OCI-LY7 (cell line): Measurements from ENCODE around the gene KBTBD4. TPM values are rescaled to one million over a fixed set of nuclear protein-coding genes. Genes with fewer than 3 reads are reported as not detected.

Experiments used
- BruUV-seq: library from RNA; stranded (reverse); fragments of 400-500 nt; replicated peaks from 2 replicates; lab custom pipeline; 2021; lab: Mats Ljungman, UMichigan
- CTCF ChIA-PET: fragments of 300-600 bp; sonication (Branson Sonifier 250); formaldehyde crosslinking; loops from one replicate; lab custom pipeline; 2022; ENCODE audit warnings: antibody characterized with exemption; ENCODE audit not compliant: unreplicated experiment; lab: Charles Lee
- POLR2A ChIA-PET: fragments of 300-600 bp; sonication (Branson Sonifier 250); formaldehyde crosslinking; loops from one replicate; lab custom pipeline; 2022; ENCODE audit warnings: antibody characterized with exemption; lab: Charles Lee
- DNase-seq: peaks from one replicate; pipeline ENCODE4 v3.0.0-alpha.2; 2015; ENCODE audit warnings: low spot score
- H2AFZ ChIP-seq: fragments of 200-600 bp; sonication (generic), shearing (Covaris generic); 2 replicates; pipeline ENCODE4 v1.6.1; 2014; ENCODE audit warnings: mild to moderate bottlenecking, antibody characterized with exemption, low read length, moderate library complexity
- H3K27ac ChIP-seq: fragments of 200-600 bp; sonication (generic); 2 replicates; pipeline ENCODE4 v1.5.1; 2014; ENCODE audit warnings: mixed run types, low read depth, mild to moderate bottlenecking, moderate library complexity, low read length, inconsistent platforms; ENCODE audit not compliant: poor library complexity, severe bottlenecking
- H3K36me3 ChIP-seq: fragments of 200-600 bp; sonication (generic); 2 replicates; pipeline ENCODE4 v1.6.1; 2014; ENCODE audit warnings: mild to moderate bottlenecking, antibody characterized with exemption, low read length, moderate library complexity, mixed read lengths; ENCODE audit not compliant: insufficient read depth
- H3K4me1 ChIP-seq: fragments of 200-600 bp; sonication (generic); 2 replicates; pipeline ENCODE4 v1.5.1; 2014; ENCODE audit warnings: mild to moderate bottlenecking, low read length; ENCODE audit not compliant: insufficient read depth, poor library complexity, severe bottlenecking
- H3K4me2 ChIP-seq: fragments of 200-600 bp; sonication (generic); 2 replicates; pipeline ENCODE4 v1.6.1; 2014; ENCODE audit warnings: mild to moderate bottlenecking, low read length
- H3K4me3 ChIP-seq: fragments of 200-600 bp; sonication (generic); 2 replicates; pipeline ENCODE4 v1.5.1; 2014; ENCODE audit warnings: mild to moderate bottlenecking, low read depth, low read length; ENCODE audit not compliant: poor library complexity, severe bottlenecking
- H3K79me2 ChIP-seq: fragments of 200-600 bp; sonication (generic); 2 replicates; pipeline ENCODE4 v1.6.1; 2016; ENCODE audit warnings: low read depth, mild to moderate bottlenecking, low read length, moderate library complexity, mixed read lengths; ENCODE audit not compliant: insufficient read depth
- H3K9me2 ChIP-seq: fragments of 200-600 bp; sonication (generic); 2 replicates; pipeline ENCODE4 v1.6.1; 2016; ENCODE audit warnings: mild to moderate bottlenecking, low read length, mixed read lengths; ENCODE audit not compliant: insufficient read depth
- H3K9me3 ChIP-seq: fragments of 200-600 bp; sonication (generic); 2 replicates; pipeline ENCODE4 v1.6.1; 2014; ENCODE audit warnings: mild to moderate bottlenecking, mixed run types, low read length, mixed read lengths
- H4K20me1 ChIP-seq: fragments of 200-600 bp; sonication (generic); 2 replicates; pipeline ENCODE4 v1.6.1; 2014; ENCODE audit warnings: mild to moderate bottlenecking, antibody characterized with exemption, low read length, moderate library complexity, mixed read lengths; ENCODE audit not compliant: insufficient read depth
- EZH2phosphoT487 ChIP-seq: fragments of 200-600 bp; sonication (generic); IDR thresholded peaks from 2 replicates; pipeline ENCODE4 v1.6.1; 2018; ENCODE audit warnings: low read depth, borderline replicate concordance, mild to moderate bottlenecking, mixed run types, antibody characterized with exemption, low read length, moderate library complexity, mixed read lengths
- intact Hi-C: fragments of 100-400 bp; cut with micrococcal nuclease; formaldehyde crosslinking; loops from one replicate; pipeline ENCODE4 v1.10.0; 2022; ENCODE audit not compliant: unreplicated experiment
- total RNA-seq, 2 experiments: library from RNA; depleted of rRNA in 1 of 2; stranded (reverse); fragments of >200 nt in 1 of 2; shearing (Covaris generic) in 1 of 2; gene quantifications; 2 replicates each; pipeline ENCODE4 v1.2.3, GENCODE V29; 2014 to 2022
- TF ChIP-seq, protein P1 (sequence below): fragments of 200-600 bp; sonication (generic); conservative IDR thresholded peaks from 2 replicates; pipeline ENCODE4 v1.5.1; 2014; ENCODE audit warnings: mild to moderate bottlenecking, antibody characterized with exemption, low read length, moderate library complexity, mixed read lengths

Gene KBTBD4
- total RNA-seq, 2 experiments from 2014 or later = 18.4 to 25.2 TPM

DNA sequence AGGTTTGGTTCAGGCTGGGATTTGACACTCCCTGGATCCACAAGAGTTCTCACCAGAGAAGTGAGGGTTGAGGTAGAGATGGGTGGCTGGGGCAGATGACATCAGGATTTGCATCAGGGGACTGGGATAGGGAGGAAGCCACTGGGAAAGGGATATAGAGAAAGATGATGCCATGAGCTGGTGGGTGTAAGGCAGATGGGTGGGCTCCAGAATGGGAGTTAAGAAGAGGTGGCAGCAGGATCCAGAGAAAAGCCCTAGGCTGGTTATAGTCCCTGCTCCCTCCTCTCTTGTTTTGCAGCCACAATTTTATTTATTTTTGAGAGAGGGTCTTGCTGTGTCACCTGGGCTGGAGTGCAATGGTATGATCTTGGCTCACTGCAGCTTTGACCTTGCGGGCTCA, 17.2 kb upstream of the KBTBD4 start:
- Histone ChIP-seq H3K4me2 (no peak overlapping the region), H3K79me2 (no peaks in the 10 kb centered on the region), H2AFZ (no peak overlapping the region), H3K4me3 (no peak overlapping the region), H3K4me1 (peaks cover 6% of the 10 kb centered on the region), H3K36me3 (no peaks in the 10 kb centered on the region), H3K9me2 (no peaks in the 10 kb centered on the region), H3K9me3 (no peaks in the 10 kb centered on the region), H4K20me1 (no peaks in the 10 kb centered on the region), H3K27ac (no peak overlapping the region)
- ChIA-PET CTCF (no interaction called here), POLR2A (interaction anchor here (0.6 kb wide), 1 partner anchor 124 kb away, joined by 6 read pairs; no protein-coding TSS in a partner anchor)
- no peak for DNase-seq
- intact Hi-C loops = no loop called here
- TF ChIP-seq, protein P1, sequence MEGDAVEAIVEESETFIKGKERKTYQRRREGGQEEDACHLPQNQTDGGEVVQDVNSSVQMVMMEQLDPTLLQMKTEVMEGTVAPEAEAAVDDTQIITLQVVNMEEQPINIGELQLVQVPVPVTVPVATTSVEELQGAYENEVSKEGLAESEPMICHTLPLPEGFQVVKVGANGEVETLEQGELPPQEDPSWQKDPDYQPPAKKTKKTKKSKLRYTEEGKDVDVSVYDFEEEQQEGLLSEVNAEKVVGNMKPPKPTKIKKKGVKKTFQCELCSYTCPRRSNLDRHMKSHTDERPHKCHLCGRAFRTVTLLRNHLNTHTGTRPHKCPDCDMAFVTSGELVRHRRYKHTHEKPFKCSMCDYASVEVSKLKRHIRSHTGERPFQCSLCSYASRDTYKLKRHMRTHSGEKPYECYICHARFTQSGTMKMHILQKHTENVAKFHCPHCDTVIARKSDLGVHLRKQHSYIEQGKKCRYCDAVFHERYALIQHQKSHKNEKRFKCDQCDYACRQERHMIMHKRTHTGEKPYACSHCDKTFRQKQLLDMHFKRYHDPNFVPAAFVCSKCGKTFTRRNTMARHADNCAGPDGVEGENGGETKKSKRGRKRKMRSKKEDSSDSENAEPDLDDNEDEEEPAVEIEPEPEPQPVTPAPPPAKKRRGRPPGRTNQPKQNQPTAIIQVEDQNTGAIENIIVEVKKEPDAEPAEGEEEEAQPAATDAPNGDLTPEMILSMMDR = no peak
- TF ChIP-seq EZH2phosphoT487 = no peak
- BruUV-seq = no TSS peak

DNA sequence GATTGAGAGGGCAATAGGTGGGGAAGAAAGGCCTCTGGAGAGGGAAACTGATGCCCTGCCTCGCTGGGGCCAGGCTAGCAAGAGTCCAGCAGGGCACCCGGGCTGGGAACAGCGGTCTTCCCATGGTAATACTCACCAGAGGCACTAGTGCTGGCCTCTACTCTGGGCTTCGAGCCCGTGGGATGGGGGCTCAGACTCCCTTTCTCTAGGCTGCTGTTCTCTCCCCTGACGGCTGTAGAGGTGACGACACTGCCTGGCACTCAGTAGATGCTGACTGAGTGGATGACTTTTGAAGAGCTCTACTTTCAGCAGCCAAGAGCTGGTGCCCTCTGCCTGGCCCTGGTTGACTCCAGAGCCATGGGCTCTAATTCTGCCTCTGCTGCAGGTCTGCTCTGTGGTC, 16.3 kb upstream of the KBTBD4 start:
- CTCF ChIA-PET = no interaction called here
- Histone ChIP-seq H3K4me1 (peaks cover 6% of the 10 kb centered on the region), H3K9me3 (no peaks in the 10 kb centered on the region), H3K4me2 (no peak overlapping the region), H3K79me2 (no peaks in the 10 kb centered on the region), H4K20me1 (no peaks in the 10 kb centered on the region), H3K9me2 (no peaks in the 10 kb centered on the region), H3K4me3 (no peak overlapping the region), H3K36me3 (no peaks in the 10 kb centered on the region), H2AFZ (no peak overlapping the region), H3K27ac (no peak overlapping the region)
- BruUV-seq = no TSS peak
- intact Hi-C loops = no loop called here
- no peak for DNase-seq
- POLR2A ChIA-PET = no interaction called here
- TF ChIP-seq, protein P1 = no peak
- no peak for TF ChIP-seq EZH2phosphoT487

DNA sequence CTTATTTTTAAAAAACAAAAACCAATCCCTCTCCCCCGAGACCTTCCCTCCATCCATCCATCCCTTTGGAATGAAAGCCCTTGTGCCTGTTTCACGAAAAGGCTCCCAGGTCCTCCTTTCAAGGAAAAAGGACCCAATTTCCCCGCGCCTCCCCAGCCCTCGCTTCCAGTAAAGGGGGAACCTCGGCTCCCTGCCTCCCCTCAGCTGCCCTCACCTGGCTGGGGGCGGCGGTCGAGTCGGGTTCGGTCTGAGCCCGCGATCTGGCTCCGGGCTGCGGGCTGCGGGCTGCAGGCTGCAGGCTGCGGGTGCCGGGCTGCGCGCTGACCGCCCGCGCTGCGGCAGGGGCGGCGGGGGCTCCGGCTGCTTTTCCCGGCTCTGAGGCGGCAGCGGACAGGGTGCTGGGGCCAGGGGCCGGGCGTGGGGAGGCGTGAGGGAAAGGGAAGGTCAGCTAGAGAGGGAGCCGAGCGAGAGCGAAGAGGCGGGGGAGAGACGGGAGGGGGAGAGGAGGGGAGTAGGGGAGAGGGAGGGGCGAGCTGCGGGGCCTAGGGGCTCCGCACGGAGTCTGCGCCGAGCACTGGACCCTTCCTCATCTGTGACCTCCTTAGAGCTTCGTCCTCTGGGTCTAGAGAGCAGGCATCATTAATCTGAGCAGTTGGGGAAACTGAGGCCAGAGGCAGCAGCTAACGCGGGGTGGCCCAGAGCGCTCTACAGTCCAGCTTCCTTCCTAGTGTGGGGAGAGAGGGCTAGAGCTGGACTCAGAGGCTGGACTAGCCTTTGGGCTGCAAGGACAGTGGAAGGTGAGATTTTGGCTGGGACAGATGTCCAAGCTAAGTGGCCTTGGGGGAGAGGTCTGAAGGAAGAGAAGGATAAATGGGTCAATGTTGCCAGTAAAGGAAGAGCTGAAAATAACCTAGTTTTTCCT, 15.4 kb upstream of the KBTBD4 start, which contains the start of gene C1QTNF4:
Gene C1QTNF4 (minus strand): TSS at position 478 of the 922 bp plus-strand sequence. CDS start 3,601 bp downstream, outside the sequence.
- H3K27ac ChIP-seq = no peak within 1 kb of the TSS
- H3K9me3 ChIP-seq = no peaks in the 10 kb centered on the region
- ChIA-PET POLR2A (interaction anchor here (0.6 kb wide), 1 partner anchor 344 kb away, joined by 3 read pairs; no protein-coding TSS in a partner anchor), CTCF (no interaction called here)
- no peaks in the 10 kb centered on the region for H3K9me2 ChIP-seq
- TF ChIP-seq, protein P1 = no peak
- no peak for TF ChIP-seq EZH2phosphoT487
- no TSS peak for BruUV-seq
- H2AFZ ChIP-seq = no peak within 1 kb of the TSS
- DNase-seq = no peak
- no peaks in the 10 kb centered on the region for H3K36me3 ChIP-seq
- H4K20me1 ChIP-seq = no peaks in the 10 kb centered on the region
- no peak within 1 kb of the TSS for H3K4me2 ChIP-seq
- intact Hi-C loops = no loop called here
- H3K4me1 ChIP-seq = peaks cover 6% of the 10 kb centered on the region
- no peaks in the 10 kb centered on the region for H3K79me2 ChIP-seq
- H3K4me3 ChIP-seq = no peak within 1 kb of the TSS
